ENCODE data around the gene TMEM200A.

The TMEM200A gene

GRCh38 chr6:130365166-130366106 lies at the start of gene TMEM200A:
Gene TMEM200A (plus strand): TSS chr6:130366017. CDS start chr6:130440423, 74,406 bp downstream.
- in situ Hi-C loops (cut with HindIII; ENCODE audit: low pct_ligation_motif_present, low sequenced_read_pairs), result no loop called here
- Histone ChIP-seq H3K27me3 (replicated peaks) (no peaks in the 10 kb centered on the region), H3K36me3 (replicated peaks) (no peaks in the 10 kb centered on the region), H3K27ac (peak within 1 kb of the TSS; percentile 89), H3K4me3 (ENCODE audit: low read depth, low read length) (peak within 1 kb of the TSS; percentile 86)
- peak; percentile 74 for DNase-seq
- peak; percentile 68 for TF ChIP-seq CTCF (IDR thresholded peaks at IDR 0.05; ENCODE audit: low read depth, low read length, missing control alignments)

GRCh38 chr6:130320908-130321307 lies 44.9 kb upstream of the TMEM200A start:
- no peak overlapping the region for H3K4me3 ChIP-seq (ENCODE audit: low read depth, low read length)
- H3K27ac ChIP-seq, result no peak overlapping the region
- TF ChIP-seq CTCF (IDR thresholded peaks at IDR 0.05; ENCODE audit: low read depth, low read length, missing control alignments), result no peak
- H3K36me3 ChIP-seq (replicated peaks), result no peaks in the 10 kb centered on the region
- DNase-seq, result no peak
- H3K27me3 ChIP-seq (replicated peaks), result no peaks in the 10 kb centered on the region
- in situ Hi-C loops (cut with HindIII; ENCODE audit: low pct_ligation_motif_present, low sequenced_read_pairs), result no loop called here

- DNase-seq, result peak; percentile 62
- Histone ChIP-seq H3K36me3 (replicated peaks) (no peaks in the 10 kb centered on the region), H3K27ac (no peak overlapping the region), H3K27me3 (replicated peaks) (no peaks in the 10 kb centered on the region), H3K4me3 (ENCODE audit: low read depth, low read length) (no peak overlapping the region)
- peak; percentile 91 for TF ChIP-seq CTCF (IDR thresholded peaks at IDR 0.05; ENCODE audit: low read depth, low read length, missing control alignments)
- in situ Hi-C loops (cut with HindIII; ENCODE audit: low pct_ligation_motif_present, low sequenced_read_pairs), result no loop called here
These were observed 43.0 kb upstream of the TMEM200A start for GRCh38 chr6:130322673-130323268.

- no peaks in the 10 kb centered on the region for H3K36me3 ChIP-seq (replicated peaks)
- H3K4me3 ChIP-seq (ENCODE audit: low read depth, low read length), result no peak overlapping the region
- no peaks in the 10 kb centered on the region for H3K27me3 ChIP-seq (replicated peaks)
- in situ Hi-C loops (cut with HindIII; ENCODE audit: low pct_ligation_motif_present, low sequenced_read_pairs), result no loop called here
- TF ChIP-seq CTCF (IDR thresholded peaks at IDR 0.05; ENCODE audit: low read depth, low read length, missing control alignments), result no peak
- peak overlapping the region; percentile 61 for H3K27ac ChIP-seq
- peak; percentile 74 for DNase-seq
These were observed 41.2 kb upstream of the TMEM200A start for GRCh38 chr6:130324657-130325056.

- no peak overlapping the region for H3K4me3 ChIP-seq (ENCODE audit: low read depth, low read length)
- H3K27ac ChIP-seq, result no peak overlapping the region
- no peak for TF ChIP-seq CTCF (IDR thresholded peaks at IDR 0.05; ENCODE audit: low read depth, low read length, missing control alignments)
- in situ Hi-C loops (cut with HindIII; ENCODE audit: low pct_ligation_motif_present, low sequenced_read_pairs), result no loop called here
- no peaks in the 10 kb centered on the region for H3K36me3 ChIP-seq (replicated peaks)
- H3K27me3 ChIP-seq (replicated peaks), result no peaks in the 10 kb centered on the region
- DNase-seq, result no peak
These were observed 39.3 kb upstream of the TMEM200A start for GRCh38 chr6:130326496-130326895.
